A673 (cell line): ENCODE results near the gene AXL. TPM values are rescaled to one million over a fixed set of nuclear protein-coding genes. Genes with fewer than 3 reads are reported as not detected.

ENCODE experiments used
- BruUV-seq: library from RNA; stranded (reverse); fragments of 400-500 nt; replicated peaks from 2 replicates; lab custom pipeline; 2021; lab: Mats Ljungman, UMichigan
- CTCF ChIA-PET: fragments of 300-600 bp; sonication (Branson Sonifier 250); formaldehyde crosslinking; loops from one replicate; lab custom pipeline; 2022; ENCODE audit warnings: antibody characterized with exemption; lab: Charles Lee
- POLR2A ChIA-PET: fragments of 300-600 bp; sonication (Branson Sonifier 250); formaldehyde crosslinking; loops from one replicate; lab custom pipeline; 2022; ENCODE audit warnings: antibody characterized with exemption; ENCODE audit not compliant: low non-redundant PET; lab: Charles Lee
- DNase-seq: peaks from one replicate; pipeline ENCODE4 v3.0.0-alpha.2; 2015; ENCODE audit warnings: low spot score
- H3K27ac ChIP-seq: fragments of 200-600 bp; sonication (generic); 2 replicates; pipeline ENCODE4 v1.5.1; 2016; ENCODE audit warnings: mixed run types, low read depth, mild to moderate bottlenecking, mixed read lengths, antibody characterized with exemption, low read length; ENCODE audit not compliant: poor library complexity, severe bottlenecking
- H3K27me3 ChIP-seq: fragments of 200-600 bp; sonication (generic); replicated peaks from 2 replicates; pipeline ENCODE4 v1.6.1; 2017; ENCODE audit warnings: mixed run types, low read depth, mild to moderate bottlenecking, mixed read lengths, antibody characterized with exemption, low read length; ENCODE audit not compliant: insufficient read depth, poor library complexity
- H3K36me3 ChIP-seq: fragments of 200-600 bp; sonication (generic); 2 replicates; pipeline ENCODE4 v1.6.1; 2016; ENCODE audit warnings: mixed run types, mild to moderate bottlenecking, mixed read lengths, antibody characterized with exemption, low read length; ENCODE audit not compliant: insufficient read depth, poor library complexity, severe bottlenecking
- H3K4me1 ChIP-seq: fragments of 200-600 bp; sonication (generic); 2 replicates; pipeline ENCODE4 v1.6.1; 2017; ENCODE audit warnings: mixed run types, mild to moderate bottlenecking, mixed read lengths, antibody characterized with exemption, low read length; ENCODE audit not compliant: insufficient read depth, poor library complexity, severe bottlenecking
- H3K4me3 ChIP-seq: fragments of 200-600 bp; sonication (generic); 2 replicates; pipeline ENCODE4 v1.5.1; 2016; ENCODE audit warnings: low read depth, mixed run types, mild to moderate bottlenecking, mixed read lengths, low read length; ENCODE audit not compliant: poor library complexity, severe bottlenecking
- H3K9me3 ChIP-seq: fragments of 200-600 bp; sonication (generic); 2 replicates; pipeline ENCODE4 v1.6.1; 2016; ENCODE audit warnings: mixed run types, low read depth, mild to moderate bottlenecking, mixed read lengths, antibody characterized with exemption, low read length; ENCODE audit not compliant: poor library complexity, severe bottlenecking
- EZH2 ChIP-seq: fragments of 200-600 bp; sonication (generic); IDR thresholded peaks from 2 replicates; pipeline ENCODE4 v1.6.1; 2017; ENCODE audit warnings: borderline replicate concordance, low read depth, mild to moderate bottlenecking, mixed read lengths, antibody characterized with exemption, low read length; ENCODE audit not compliant: poor library complexity, severe bottlenecking
- intact Hi-C: fragments of 100-400 bp; cut with micrococcal nuclease; formaldehyde crosslinking; loops from one replicate; pipeline ENCODE4 v1.10.0; 2022; ENCODE audit not compliant: unreplicated experiment
- total RNA-seq: library from RNA; stranded (reverse); gene quantifications from 2 replicates; pipeline ENCODE4 v1.2.3, GENCODE V29; 2021
- TF ChIP-seq, protein P1 (sequence below): fragments of 300-800, 200-600 bp; sonication (generic); conservative IDR thresholded peaks from 2 replicates; pipeline ENCODE4 v1.5.1; 2017; ENCODE audit warnings: low read depth, mild to moderate bottlenecking, antibody characterized with exemption, low read length, moderate library complexity, mixed read lengths

Gene AXL
- total RNA-seq, 1 experiment from 2014 or later = 1.0 TPM

DNA sequence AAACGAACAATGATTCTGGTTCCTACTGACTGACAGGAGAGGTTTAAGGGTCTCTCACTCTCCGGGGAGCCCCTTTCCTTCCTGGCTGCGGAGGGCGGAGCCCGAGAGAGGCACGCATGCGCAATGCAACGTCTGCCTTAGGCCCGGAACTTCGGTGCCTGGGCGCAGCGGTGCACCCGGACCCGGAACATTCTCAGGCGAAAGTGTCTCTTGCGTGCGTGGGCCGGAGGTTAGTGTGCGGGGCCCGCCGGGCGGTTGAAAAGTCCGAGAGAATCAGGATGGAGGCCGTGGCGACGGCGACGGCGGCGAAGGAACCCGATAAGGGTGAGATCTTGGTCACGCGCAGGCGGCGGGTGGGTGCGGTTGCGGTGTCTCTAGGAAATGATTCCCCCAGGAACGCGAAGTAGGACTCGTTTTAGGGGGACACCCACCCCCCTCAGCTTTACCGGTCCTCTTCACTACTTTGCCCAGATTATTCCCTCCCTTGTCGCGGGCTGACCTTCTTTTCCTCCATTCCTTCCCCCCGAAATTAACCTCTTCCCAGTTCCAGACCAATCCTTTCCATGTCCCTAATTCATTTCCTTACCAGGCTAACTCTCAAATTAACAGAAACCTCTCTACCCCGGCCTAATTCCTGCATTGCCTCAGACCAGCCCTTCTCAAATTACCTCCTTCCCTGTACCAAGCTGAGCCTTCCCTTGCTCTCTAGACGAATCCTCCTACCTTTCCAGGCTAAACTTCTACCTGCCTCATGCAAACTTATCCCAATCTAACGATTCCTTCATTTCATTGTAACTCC, 91.2 kb downstream of the AXL start, which contains the start of gene CCDC97:
Gene CCDC97 (plus strand): TSS at position 140 of the 799 bp plus-strand sequence. CDS start 139 bp downstream, at position 279.
- peaks cover 45% of the 10 kb centered on the region for H3K36me3 ChIP-seq
- TSS peak; percentile 55 for BruUV-seq
- H3K4me3 ChIP-seq = peak within 1 kb of the TSS; percentile 78
- H3K27me3 ChIP-seq = no peaks in the 10 kb centered on the region
- CTCF ChIA-PET = interaction anchor here (0.7 to 1.0 kb wide), 2 partner anchors 47 to 1167 kb away, joined by 6 to 10 read pairs; no protein-coding TSS in a partner anchor
- no peaks in the 10 kb centered on the region for H3K9me3 ChIP-seq
- intact Hi-C loops = loop anchor here (1.0 kb wide), 1 partner anchor 253 kb away; no protein-coding TSS in a partner anchor
- H3K4me1 ChIP-seq = peaks cover 12% of the 10 kb centered on the region
- peak within 1 kb of the TSS; percentile 96 for H3K27ac ChIP-seq
- DNase-seq = peak; percentile 92
- no peak for TF ChIP-seq EZH2
- TF ChIP-seq, protein P1, sequence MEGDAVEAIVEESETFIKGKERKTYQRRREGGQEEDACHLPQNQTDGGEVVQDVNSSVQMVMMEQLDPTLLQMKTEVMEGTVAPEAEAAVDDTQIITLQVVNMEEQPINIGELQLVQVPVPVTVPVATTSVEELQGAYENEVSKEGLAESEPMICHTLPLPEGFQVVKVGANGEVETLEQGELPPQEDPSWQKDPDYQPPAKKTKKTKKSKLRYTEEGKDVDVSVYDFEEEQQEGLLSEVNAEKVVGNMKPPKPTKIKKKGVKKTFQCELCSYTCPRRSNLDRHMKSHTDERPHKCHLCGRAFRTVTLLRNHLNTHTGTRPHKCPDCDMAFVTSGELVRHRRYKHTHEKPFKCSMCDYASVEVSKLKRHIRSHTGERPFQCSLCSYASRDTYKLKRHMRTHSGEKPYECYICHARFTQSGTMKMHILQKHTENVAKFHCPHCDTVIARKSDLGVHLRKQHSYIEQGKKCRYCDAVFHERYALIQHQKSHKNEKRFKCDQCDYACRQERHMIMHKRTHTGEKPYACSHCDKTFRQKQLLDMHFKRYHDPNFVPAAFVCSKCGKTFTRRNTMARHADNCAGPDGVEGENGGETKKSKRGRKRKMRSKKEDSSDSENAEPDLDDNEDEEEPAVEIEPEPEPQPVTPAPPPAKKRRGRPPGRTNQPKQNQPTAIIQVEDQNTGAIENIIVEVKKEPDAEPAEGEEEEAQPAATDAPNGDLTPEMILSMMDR = no peak
- POLR2A ChIA-PET = no interaction called here

DNA sequence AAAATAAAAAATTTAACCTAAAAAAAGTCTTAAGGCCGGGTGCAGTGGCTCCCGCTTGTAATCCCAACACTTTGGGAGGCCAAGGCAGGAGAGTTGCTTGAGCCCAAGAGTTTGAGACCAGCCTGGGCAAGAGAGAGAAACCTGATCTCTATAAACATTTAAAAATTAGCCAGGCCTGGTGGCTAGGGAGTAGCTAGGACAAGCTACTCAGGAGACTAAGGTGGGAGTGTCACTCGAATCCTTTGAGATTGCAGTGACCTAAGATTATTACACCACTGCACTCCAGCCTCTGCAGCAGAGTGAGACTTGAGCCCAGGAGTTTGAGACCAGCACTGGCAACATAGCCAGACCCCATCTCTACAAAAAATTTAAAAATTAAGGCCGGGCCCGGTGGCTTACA, 92.0 kb downstream of the AXL start:
- peaks cover 40% of the 10 kb centered on the region for H3K36me3 ChIP-seq
- H3K27me3 ChIP-seq = no peaks in the 10 kb centered on the region
- peak overlapping the region; percentile 96 for H3K27ac ChIP-seq
- peak overlapping the region; percentile 78 for H3K4me3 ChIP-seq
- no peak for DNase-seq
- POLR2A ChIA-PET = no interaction called here
- intact Hi-C loops = no loop called here
- TF ChIP-seq, protein P1 = no peak
- TF ChIP-seq EZH2 = no peak
- no TSS peak for BruUV-seq
- peaks cover 12% of the 10 kb centered on the region for H3K4me1 ChIP-seq
- H3K9me3 ChIP-seq = no peaks in the 10 kb centered on the region
- CTCF ChIA-PET = interaction anchor here (0.6 kb wide), 1 partner anchor 724 kb away, joined by 4 read pairs; no protein-coding TSS in a partner anchor

Other genes starting within 250 kb of the AXL start
- gene CYP2B6, start 227.9 kb upstream of the AXL start, total RNA-seq = not detected in 2 replicates
- not detected in 2 replicates for gene CYP2A13, start 130.8 kb upstream of the AXL start, total RNA-seq
- not detected in 2 replicates for gene CYP2F1, start 104.8 kb upstream of the AXL start, total RNA-seq
- 0.19 and 0.24 TPM in 2 replicates for gene CYP2S1, start 26.0 kb upstream of the AXL start, total RNA-seq
- gene HNRNPUL1, start 45.1 kb downstream of the AXL start, total RNA-seq = 342 and 344 TPM in 2 replicates
- gene CCDC97, start 90.9 kb downstream of the AXL start, total RNA-seq = 40.8 and 41.8 TPM in 2 replicates
- gene TGFB1, start 134.7 kb downstream of the AXL start, total RNA-seq = 92.4 and 102 TPM in 2 replicates
- 9.9 and 10.7 TPM in 2 replicates for gene B9D2, start 144.9 kb downstream of the AXL start, total RNA-seq
- 4.9 and 8.7 TPM in 2 replicates for gene TMEM91, start 157.3 kb downstream of the AXL start, total RNA-seq
- gene EXOSC5, start 178.1 kb downstream of the AXL start, total RNA-seq = 35.0 and 43.1 TPM in 2 replicates
- 14.7 and 15.9 TPM in 2 replicates for gene BCKDHA, start 178.6 kb downstream of the AXL start, total RNA-seq
- 0.41 and 0.81 TPM in 2 replicates for gene B3GNT8, start 208.2 kb downstream of the AXL start, total RNA-seq
- 86.5 and 96.6 TPM in 2 replicates for gene DMAC2, start 220.7 kb downstream of the AXL start, total RNA-seq
- not detected in 2 replicates for gene ERICH4, start 223.9 kb downstream of the AXL start, total RNA-seq